PC-9 (cell line): ENCODE data around the gene DGKA.

Source experiments
- EZH2 ChIP-seq: fragments of 200-600 bp; sonication (generic); IDR thresholded peaks from 2 replicates; pipeline ENCODE4 v1.8.0; 2017; ENCODE audit warnings: antibody characterized with exemption, low read depth
- TF ChIP-seq, protein P1 (sequence below): fragments of 200-600 bp; sonication (generic); conservative IDR thresholded peaks from 2 replicates; pipeline ENCODE4 v1.6.1; 2017; ENCODE audit warnings: mixed run types, antibody characterized with exemption, mild to moderate bottlenecking, moderate library complexity

GRCh38 chr12:55995366-55995765 is 64.4 kb downstream of the DGKA start:
- TF ChIP-seq, protein P1, sequence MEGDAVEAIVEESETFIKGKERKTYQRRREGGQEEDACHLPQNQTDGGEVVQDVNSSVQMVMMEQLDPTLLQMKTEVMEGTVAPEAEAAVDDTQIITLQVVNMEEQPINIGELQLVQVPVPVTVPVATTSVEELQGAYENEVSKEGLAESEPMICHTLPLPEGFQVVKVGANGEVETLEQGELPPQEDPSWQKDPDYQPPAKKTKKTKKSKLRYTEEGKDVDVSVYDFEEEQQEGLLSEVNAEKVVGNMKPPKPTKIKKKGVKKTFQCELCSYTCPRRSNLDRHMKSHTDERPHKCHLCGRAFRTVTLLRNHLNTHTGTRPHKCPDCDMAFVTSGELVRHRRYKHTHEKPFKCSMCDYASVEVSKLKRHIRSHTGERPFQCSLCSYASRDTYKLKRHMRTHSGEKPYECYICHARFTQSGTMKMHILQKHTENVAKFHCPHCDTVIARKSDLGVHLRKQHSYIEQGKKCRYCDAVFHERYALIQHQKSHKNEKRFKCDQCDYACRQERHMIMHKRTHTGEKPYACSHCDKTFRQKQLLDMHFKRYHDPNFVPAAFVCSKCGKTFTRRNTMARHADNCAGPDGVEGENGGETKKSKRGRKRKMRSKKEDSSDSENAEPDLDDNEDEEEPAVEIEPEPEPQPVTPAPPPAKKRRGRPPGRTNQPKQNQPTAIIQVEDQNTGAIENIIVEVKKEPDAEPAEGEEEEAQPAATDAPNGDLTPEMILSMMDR: no peak
- no peak for TF ChIP-seq EZH2
